ENCODE measurements around the gene SPTBN4.
"Not testable (repeated sequence)": the region's sequence is repeated elsewhere in the genome, so short reads cannot be mapped to it uniquely, and the experiment has no call there.

Gene SPTBN4

DNA sequence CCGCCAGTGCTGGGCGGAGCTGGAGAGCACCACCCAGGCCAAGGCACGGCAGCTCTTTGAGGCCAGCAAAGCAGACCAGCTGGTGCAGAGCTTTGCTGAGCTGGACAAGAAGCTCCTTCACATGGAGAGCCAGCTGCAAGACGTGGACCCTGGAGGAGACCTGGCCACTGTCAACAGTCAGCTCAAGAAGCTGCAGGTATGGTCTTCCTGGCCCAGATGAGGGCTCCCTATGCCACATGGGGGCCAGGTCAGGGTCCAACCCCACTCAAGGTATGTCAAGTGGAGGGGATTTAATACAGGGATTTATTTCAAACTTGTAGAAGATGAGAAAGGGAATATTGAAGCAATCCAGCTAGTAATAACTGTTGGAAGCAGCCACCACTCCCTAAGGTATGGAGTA is 67.3 kb downstream of the SPTBN4 start:
- no peak for DNase-seq

DNA sequence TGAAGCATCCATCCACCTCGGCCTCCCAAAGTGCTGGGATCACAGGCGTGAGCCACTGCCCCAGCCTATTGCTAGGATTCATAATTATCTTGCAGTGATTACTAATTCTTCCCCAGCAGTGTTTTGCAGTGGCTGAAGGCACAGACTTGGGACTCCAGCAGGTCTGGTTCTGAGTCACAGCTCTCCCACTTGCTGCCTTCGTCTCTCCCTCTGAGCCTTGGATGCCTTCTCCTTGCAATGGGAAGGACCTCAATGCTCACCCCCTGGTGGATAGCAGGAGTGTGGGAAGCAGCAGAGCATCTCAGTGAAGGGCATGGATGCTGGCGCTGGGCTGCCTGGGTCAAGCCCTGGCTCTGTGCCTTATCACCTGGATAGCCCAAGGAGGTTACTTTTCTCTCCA is 72.3 kb downstream of the SPTBN4 start:
- no peak for DNase-seq

DNA sequence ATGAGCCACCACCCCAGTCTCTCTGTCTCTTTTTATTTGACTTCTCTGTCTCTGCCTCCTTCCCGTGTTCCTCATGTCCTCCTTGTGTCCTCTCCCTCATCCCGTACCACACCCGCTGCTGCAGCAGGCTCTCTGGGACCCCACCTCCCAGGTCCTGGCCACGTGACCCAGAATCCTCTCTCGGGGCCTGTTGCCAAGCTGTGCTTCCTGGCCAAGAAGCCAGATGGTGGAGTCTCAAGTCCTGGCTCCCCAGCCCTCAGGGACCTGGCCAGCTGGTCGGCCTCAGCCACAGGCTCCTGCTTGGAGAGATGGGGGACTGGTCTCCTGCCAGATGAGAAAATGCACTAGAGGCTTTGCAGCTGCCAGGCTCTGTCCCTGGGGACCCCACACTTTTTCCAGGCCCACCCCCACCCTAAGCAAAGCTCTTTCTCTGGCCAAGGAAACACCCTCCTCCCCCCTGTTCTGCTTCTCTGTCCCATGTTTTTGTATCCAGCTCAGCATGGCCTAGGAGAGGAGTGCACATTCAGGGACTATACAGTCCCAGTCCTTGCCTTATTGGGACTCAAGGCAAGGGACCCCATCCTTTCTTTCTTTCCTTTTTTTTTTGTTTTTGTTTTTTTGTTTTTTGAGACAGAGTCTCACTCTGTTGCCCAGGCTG is 75.5 kb downstream of the SPTBN4 start:
- no peak for DNase-seq

DNA sequence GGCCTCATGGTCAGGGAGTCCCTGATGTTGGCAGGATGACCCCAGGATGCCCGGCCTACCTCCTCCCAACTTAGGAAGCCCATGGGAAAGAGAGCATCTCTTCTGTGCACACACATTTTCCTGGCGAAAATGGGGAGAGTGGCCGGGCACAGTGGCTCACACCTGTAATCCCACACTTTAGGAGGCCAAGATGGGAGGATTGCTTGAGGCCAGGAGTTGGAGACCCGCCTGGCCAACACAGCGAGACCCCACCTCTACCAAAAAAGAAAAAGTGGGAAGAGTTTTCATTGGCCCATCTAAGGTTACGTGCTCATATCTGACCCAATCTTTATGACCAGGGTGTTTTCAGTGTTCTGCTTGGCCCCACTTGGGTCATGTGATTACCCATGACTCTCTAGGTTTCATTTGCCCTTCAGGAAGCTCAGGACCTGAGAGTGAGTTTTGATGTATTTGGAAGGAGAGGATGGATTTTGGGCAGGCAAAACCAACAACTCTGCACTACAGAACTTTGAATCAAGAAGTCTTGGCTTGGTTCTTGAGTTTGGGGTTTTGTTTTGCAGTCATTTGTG is 76.3 kb downstream of the SPTBN4 start:
- no peak for DNase-seq

DNA sequence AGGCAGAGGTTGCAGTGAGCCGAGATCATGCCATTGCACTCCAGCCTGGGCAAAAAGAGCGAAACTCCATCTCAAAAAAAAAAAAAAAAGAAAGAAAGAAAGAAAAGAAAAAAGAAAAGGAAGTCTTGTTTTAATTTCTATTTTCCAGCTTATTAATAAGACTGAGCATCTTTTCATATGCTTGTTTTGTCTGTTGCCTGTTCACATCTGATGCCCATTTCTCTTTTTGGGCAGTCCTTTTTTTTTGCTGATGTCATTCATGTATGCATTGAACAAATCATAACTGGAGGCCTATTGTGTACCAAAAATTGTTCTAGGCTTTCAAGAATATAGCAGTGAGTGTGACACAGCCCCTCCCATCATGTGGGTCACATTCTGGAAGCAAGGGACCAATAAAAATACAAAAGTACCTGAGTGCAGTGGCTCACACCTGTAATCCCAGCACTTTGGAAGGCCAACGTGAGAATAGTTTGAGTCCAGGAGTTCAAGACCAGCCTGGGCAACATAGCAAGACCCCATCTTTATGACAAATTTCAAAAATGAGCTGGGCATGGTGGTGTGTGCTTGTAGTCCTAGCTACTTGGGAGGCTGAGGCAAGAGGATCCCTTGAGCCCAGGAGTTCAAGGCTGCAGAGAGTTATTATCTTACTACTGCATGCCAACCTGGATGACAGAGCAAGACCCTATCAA is 79.5 kb downstream of the SPTBN4 start:
- DNase-seq = not testable (repeated sequence)

DNA sequence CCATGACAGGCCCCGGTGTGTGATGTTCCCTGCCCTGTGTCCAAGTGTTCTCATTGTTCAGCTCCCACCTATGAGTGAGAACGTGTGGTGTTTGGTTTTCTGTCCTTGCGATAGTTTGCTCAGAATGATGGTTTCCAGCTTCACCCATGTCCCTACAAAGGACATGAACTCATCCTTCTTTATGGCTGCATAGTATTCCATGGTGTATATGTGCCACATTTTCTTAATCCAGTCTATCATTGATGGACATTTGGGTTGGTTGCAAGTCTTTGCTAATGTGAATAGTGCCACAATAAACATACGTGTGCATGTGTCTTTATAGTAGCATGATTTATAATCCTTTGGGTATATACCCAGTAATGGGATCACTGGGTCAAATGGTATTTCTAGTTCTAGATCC is 80.4 kb downstream of the SPTBN4 start:
- DNase-seq = not testable (repeated sequence)

DNA sequence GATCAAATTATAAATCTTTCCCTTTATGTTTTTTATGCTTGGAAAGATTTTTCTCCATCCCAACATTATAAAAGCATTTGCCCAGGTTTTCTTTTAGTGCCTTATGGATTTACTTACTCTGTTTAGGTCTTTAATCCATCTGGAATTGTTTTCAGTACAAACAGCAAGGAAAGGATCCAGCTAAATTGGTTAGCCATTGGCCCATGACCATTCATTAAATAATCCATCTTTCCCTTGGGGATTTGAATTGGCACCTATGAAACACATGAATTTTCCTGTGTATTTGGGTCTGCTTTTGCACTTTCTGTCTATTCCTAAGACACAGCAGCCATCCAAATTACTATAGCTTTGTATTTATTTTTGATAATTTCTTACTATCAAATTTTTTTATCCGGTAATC is 81.0 kb downstream of the SPTBN4 start:
- no peak for DNase-seq

DNA sequence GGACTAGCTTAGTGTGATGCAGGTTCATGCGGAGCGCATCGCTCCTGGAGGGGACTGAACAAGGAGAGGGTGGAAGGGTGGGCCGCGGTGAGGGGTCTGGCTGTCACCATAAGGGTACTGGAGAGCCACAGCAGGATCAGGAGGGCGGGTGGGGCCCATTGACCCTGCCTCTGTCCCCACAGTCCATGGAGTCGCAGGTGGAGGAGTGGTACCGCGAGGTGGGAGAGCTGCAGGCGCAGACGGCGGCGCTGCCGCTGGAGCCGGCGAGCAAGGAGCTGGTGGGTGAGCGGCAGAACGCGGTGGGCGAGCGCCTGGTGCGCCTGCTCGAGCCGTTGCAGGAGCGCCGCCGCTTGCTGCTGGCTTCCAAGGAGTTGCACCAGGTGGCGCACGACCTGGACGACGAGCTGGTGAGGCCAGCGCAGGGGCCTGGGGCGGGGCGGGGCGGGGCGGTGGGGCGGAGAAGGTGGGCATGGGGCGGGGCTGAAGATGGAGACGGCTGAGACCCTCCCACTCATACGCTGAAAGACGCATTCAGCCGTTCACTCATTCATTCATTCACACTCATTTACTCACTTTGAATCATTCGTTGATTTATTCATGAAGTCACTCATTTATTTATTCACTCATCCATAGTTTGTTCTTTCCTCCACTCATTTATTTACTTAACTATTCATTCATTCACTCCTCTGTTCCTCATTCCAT is 82.4 kb downstream of the SPTBN4 start:
- DNase-seq = peak in 1 of 2 experiments; percentile 35

DNA sequence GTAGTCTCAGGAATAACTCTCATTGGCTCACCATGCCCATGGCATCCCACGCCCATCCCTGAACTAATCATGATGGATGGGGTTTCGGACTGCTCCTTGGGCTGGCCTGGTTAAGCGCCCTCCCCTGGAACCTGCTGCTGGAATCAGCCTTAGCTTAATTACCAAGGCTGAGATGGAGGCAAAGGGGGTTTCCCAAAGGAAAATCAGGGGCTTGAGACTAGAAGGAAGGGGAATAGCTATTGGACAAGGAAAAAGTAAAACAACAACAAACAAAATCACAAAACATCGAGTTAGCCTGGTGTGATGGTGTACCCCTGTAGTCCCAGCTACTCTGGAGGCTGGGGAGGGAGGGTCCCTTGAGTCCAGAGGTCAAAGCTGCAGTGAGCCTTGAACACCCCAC is 84.2 kb downstream of the SPTBN4 start:
- no peak for DNase-seq

DNA sequence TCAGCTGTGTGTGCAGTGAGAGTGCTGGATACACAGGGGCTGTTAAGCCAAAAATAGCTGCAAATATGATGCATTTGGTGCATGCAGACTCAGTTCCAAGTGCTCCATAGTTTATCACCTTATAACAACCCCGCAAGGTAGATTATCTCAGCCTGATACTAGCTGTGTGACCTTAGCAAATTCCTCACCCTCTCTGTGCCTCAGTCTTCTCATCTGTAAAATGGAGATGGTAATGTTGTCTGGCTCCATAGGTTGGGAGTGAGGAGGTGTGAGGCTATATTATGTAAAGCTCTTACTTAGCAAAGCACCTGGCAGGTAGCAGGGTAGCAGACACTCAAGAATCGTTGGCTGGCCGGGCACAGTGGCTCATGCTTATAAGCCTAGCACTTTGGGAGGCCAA is 86.0 kb downstream of the SPTBN4 start:
- DNase-seq = no peak

DNA sequence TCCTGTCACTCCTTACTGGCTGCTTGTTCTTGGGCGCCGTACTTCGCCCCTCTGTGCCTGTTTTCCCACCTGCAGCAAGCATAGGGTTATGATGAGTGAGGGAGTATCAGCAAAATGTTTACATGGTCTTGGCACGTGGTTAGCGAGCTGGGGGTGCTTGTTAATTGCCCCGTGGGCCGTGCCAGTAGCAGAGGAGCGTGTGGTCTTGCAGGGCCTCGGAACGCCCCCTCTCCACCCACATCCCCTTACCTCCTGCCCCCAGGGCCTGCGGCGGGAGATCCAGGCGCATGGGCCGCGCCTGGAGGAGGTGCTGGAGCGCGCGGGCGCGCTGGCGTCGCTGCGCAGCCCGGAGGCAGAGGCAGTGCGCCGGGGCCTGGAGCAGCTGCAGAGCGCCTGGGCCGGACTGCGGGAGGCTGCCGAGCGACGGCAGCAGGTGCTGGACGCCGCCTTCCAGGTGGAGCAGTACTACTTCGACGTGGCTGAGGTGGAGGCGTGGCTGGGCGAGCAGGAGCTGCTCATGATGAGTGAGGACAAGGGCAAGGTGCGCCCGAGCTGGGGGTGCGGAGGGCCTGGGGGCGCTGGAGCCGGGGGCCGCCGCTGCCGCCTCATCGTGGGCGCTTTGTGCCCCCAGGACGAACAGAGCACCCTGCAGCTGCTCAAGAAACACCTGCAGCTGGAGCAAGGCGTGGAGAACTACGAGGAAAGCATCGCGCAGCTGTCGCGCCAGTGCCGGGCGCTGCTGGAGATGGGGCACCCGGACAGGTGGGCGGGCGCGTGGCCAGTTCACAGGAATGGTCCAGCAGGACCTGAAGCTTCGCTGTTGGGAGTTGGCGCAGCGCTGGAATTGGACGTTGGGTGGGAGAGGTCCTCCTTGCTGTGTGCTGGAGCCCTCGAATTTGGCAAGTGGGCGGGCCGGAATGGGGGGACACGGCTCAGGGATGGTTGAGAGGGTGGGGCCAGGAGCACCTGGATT is 87.4 kb downstream of the SPTBN4 start:
- no peak for DNase-seq

DNA sequence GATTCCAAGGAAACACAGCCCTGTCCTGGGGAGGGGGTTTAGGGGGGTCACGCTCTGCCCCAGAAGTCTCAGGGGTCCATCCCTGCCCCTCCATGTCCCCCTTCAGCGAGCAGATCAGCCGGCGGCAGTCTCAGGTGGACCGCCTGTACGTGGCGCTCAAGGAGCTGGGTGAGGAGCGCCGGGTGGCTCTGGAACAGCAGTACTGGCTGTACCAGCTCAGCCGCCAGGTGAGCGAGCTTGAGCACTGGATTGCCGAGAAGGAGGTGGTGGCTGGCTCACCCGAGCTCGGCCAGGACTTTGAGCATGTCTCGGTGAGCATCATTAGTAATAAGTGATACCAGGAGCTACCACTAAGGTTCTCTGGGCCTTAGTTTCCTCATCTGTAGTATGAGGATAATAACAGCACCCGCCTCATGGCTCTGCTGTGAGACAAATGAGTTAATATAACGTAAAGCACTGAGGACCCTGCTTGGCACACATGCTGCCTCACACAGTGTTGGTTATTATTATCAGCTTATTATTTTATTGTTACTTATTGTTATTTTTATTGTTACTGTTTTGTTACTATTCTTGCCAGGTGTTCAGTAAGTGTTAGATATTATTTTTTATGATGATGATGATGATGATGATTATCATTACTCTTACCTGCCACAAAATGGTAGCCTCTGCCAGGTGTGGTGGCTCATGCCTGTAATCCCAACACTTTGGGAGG is 89.3 kb downstream of the SPTBN4 start:
- DNase-seq = no peak

DNA sequence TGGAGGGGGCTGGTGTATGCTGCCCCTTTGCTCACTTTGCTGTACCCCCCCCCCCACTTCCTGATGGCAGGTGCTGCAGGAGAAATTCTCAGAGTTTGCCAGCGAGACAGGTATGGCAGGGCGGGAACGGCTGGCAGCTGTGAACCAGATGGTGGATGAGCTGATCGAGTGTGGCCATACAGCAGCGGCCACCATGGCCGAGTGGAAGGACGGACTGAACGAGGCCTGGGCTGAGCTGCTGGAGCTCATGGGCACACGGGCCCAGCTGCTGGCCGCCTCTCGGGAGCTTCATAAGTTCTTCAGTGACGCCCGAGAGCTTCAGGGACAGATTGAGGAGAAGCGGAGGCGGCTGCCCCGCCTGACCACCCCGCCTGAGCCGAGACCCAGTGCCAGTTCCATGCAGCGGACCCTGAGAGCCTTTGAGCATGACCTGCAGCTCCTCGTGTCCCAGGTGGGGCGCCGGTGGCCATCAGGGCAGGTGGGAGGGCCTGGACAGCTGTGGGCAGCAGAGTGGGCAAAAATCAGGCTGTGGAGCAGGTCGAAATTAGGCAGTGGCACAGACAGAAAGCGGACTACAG is 90.2 kb downstream of the SPTBN4 start:
- DNase-seq = no peak

DNA sequence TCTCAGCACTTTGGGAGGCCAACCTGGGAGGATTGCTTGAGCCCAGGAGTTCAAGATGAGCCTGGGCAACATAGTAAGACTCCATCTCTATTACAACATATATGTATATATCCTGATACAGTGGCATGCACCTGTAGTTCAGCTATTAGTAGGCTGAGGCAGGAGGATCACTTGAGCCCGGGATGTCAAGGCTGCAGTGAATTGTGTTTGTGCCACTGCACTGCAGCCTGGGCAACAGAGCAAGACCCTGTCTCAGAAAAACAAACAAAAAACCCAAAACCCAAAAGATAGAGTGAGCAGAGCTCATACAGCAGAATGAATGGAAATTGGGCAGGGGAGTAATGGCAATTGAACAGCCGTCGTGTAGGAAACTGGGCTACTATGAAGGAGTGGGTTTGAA is 92.6 kb downstream of the SPTBN4 start:
- DNase-seq = no peak

DNA sequence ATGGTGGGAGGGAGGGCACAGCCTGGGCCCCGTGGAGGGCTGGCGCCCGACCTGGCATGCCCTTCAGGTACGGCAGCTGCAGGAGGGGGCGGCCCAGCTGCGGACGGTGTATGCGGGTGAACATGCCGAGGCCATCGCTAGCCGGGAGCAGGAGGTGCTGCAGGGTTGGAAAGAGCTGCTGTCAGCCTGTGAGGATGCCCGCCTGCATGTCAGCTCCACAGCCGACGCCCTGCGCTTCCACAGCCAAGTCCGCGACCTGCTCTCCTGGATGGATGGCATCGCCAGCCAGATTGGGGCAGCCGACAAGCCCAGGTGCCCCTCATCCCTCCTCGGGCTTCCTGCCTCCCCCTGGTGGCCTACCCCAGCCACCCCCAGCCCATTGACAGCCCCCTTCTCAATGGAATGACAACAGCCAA is 93.3 kb downstream of the SPTBN4 start:
- DNase-seq = no peak

DNA sequence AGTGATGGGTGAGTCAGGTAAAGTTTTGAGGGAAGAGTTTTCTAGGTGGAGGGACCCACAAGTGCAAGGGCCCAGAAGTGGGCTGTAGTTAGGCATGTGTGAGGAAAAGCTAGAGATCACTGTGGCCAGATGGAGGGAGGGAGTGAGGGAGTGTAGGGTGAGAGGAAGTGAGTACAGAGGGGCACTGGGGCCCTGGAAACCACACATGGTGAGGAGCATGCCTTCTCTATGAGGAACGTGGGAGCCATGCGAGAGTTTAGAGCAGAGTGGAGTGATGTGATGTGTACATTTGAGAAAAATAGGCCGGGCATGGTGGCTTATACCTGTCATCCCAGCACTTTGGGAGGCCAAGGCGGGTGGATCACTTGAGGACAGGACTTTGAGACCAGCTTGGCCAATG is 95.1 kb downstream of the SPTBN4 start:
- no peak for DNase-seq

DNA sequence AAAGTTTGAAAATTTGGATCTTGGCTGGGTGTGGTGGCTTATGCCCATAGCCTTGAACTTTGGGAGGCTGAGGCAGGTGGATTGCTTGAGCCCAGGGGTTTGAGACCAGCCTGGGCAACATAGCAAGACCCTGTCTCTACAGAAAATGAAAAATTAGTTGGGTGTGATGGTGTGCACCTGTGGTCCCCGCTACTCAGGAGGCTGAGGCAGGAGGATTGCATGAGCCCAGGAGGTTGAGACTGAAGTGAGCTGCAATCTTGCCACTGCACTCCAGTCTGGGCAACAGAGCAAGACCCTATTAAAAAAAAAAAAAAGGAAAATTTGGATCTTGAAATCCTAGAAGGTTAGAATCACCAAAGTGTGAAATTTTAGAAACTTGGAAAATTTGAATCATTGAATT is 97.7 kb downstream of the SPTBN4 start:
- DNase-seq = not testable (repeated sequence)

DNA sequence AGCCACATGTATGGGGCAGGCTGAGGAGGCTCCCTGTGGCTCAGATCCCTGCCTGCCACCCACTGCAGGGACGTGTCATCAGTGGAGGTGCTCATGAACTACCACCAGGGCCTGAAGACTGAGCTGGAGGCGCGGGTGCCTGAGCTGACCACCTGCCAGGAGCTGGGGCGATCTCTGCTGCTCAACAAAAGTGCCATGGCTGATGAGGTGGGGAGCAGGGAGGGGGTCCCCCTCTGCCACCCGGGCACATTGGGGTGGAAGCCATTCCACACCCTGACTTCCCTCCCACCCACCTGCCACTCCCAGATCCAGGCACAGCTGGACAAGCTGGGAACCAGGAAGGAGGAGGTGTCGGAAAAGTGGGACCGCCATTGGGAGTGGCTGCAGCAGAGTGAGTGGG is 98.6 kb downstream of the SPTBN4 start:
- DNase-seq = no peak

DNA sequence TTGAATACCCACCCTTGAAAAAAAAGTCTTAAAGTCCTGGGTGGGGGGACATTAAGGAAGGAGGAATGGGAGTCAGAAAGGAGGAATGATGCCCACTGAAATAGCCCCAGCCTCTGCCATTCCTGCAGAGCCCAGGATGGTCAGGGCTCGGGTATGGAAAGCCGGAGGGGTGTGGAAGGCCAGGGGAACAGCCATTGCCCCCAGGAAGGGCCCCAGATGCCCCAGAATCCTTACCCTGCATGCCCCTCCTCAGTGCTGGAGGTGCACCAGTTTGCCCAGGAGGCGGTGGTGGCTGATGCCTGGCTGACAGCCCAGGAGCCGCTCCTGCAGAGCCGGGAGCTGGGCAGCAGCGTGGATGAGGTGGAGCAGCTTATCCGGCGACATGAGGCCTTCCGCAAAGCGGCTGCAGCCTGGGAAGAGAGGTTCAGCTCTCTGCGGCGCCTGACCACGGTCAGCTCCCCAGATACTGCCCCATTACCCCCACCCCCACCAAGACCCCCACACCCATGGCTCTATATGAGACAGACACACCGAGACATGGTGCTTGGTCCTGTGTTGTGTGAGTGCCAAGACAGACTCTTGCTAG is 99.2 kb downstream of the SPTBN4 start:
- DNase-seq = no peak

DNA sequence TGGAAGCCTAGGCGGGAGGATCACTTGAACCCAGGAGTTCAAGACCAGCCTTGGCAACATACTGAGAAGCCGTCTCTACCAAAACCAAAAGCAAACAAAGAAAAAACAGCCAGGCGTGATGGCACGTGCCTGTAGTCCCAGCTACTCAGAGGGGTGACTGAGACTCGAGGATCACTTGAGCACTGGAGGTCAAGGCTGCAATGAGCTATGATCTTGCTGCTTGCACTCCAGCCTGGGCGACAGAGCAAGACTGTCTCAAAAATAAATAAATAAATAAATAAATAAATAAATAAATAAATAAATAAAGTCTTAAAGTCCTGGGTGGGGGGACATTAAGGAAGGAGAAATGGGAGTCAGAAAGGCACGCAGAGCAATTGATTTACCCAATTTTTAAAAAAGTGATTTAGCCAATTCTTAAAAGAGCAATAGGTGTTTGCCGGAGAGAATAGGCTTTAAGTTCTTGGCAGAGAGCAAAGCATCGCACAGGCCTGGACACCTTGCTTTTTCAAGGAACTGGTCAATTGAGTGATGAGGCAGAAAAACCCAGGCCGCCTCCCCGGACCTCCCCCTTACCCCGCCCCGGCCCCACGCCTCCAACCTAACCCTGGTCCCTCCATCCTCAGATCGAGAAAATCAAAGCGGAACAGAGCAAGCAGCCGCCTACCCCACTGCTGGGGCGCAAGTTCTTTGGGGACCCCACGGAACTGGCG is 100.4 kb downstream of the SPTBN4 start:
- DNase-seq = no peak
